BE2C (cell line): ENCODE data around the gene WNT8A.

Source experiments
- DNase-seq: peaks from one replicate; pipeline ENCODE4 v3.0.0-alpha.2; 2020
- H3K27me3 ChIP-seq: fragments of 250-450 bp; sonication (Bioruptor Pico); 2 replicates; pipeline ENCODE4 v1.5.1; 2020; ENCODE audit warnings: mild to moderate bottlenecking
- H3K36me3 ChIP-seq: fragments of 250-450 bp; sonication (Bioruptor Pico); 2 replicates; pipeline ENCODE4 v1.5.1; 2020; ENCODE audit warnings: mild to moderate bottlenecking
- H3K4me1 ChIP-seq: fragments of 250-450 bp; sonication (Bioruptor Pico); 2 replicates; pipeline ENCODE4 v1.5.1; 2020
- H3K4me3 ChIP-seq: 2 replicates; pipeline ENCODE4 v1.5.1; 2011; ENCODE audit warnings: low read depth, low read length
- H3K9me3 ChIP-seq: fragments of 250-450 bp; sonication (Bioruptor Pico); 2 replicates; pipeline ENCODE4 v1.5.1; 2020
- TF ChIP-seq, protein P1 (sequence below): IDR thresholded peaks from 2 replicates; pipeline ENCODE4 v1.5.1; 2012; ENCODE audit warnings: mild to moderate bottlenecking, low read depth, low read length

The WNT8A gene

DNA sequence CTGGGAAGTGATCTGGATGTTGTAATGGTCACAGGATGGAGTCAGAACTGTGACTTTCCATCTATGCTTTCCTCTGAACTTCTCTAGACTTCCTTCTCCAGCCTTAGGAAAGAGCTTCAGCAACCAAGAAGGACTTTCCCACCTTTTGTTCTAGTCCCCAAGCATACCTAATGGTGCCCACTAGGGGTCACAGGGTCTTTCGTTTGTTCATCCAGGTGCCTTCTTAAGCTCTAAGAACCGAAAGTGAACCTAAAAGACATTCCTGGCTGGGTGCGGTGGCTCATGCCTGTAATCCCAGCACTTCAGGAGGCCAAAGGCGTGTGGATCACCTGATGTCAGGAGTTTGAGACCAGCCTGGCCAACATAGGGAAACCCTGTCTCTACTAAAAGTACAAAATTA is 1.8 kb upstream of the WNT8A start:
- Histone ChIP-seq H3K36me3 (no peaks in the 10 kb centered on the region), H3K27me3 (no peaks in the 10 kb centered on the region), H3K4me3 (no peak overlapping the region), H3K9me3 (no peaks in the 10 kb centered on the region), H3K4me1 (no peaks in the 10 kb centered on the region)
- no peak for DNase-seq
- TF ChIP-seq, protein P1, sequence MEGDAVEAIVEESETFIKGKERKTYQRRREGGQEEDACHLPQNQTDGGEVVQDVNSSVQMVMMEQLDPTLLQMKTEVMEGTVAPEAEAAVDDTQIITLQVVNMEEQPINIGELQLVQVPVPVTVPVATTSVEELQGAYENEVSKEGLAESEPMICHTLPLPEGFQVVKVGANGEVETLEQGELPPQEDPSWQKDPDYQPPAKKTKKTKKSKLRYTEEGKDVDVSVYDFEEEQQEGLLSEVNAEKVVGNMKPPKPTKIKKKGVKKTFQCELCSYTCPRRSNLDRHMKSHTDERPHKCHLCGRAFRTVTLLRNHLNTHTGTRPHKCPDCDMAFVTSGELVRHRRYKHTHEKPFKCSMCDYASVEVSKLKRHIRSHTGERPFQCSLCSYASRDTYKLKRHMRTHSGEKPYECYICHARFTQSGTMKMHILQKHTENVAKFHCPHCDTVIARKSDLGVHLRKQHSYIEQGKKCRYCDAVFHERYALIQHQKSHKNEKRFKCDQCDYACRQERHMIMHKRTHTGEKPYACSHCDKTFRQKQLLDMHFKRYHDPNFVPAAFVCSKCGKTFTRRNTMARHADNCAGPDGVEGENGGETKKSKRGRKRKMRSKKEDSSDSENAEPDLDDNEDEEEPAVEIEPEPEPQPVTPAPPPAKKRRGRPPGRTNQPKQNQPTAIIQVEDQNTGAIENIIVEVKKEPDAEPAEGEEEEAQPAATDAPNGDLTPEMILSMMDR, result peak; percentile 38; the same call in 1 of the 2 replicates

DNA sequence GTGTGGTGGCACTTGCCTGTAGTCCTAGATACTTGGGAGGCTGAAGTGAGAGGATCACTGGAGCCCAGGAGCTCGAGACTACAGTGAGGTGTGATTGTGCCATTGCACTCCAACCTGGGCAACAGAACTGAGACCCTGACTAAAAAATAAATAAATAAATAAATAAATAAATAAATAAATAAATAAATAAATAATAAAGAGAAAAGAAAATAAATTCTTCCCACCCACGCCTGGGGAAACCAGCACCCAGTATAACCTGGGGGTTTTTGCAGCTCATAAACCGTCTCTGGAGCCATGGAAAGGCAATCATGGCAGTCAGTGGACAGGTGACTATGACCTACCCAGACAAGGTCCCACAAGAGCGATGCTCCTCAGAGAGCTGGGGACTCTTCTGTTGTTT is 7.9 kb downstream of the WNT8A start:
- no peak for DNase-seq
- H3K4me3 ChIP-seq, result no peak overlapping the region
- TF ChIP-seq, protein P1, result no peak
- peaks cover 20% of the 10 kb centered on the region for H3K27me3 ChIP-seq
- no peaks in the 10 kb centered on the region for H3K36me3 ChIP-seq
- no peaks in the 10 kb centered on the region for H3K4me1 ChIP-seq
- no peaks in the 10 kb centered on the region for H3K9me3 ChIP-seq

DNA sequence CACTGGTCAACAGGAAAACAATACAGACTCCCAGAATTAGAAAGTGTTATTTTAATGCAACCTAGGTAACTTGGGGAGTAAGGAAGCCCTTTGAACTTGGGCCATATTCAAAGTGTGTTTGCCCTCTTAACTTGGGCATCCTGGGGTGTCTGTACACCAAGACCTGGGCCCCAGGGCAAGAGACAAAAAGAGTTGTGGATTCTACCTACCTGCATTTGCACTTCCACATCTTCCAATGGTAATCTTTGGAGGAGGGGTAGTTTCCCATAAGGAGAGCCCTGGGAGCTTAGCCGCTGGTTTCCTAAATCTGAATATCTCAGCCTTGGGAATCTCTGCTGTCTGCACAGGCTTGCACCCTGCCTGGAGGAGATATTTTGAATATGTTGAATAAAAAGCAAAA is 8.5 kb downstream of the WNT8A start:
- no peak overlapping the region for H3K4me3 ChIP-seq
- peaks cover 20% of the 10 kb centered on the region for H3K27me3 ChIP-seq

DNA sequence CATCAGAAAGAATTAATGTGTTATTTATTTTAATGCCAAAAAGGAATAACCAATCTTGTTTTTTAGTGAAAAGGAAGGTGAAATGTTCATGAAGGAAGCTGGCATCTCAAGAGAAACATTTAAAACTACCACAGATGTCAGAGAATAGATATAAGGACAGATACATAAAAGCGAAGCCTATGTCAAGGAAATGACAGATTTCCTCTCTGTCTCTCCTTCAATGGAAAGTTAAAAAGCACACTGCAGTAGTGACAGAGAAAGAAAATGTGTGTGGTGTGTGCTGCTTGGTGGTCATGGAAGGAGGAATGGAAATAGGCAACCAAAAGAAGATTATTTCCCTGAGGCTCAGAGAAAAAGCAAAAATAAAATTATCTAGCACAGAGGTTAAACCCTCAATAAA is 9.2 kb downstream of the WNT8A start:
- H3K27me3 ChIP-seq, result peaks cover 20% of the 10 kb centered on the region
- no peak for DNase-seq
- H3K36me3 ChIP-seq, result no peaks in the 10 kb centered on the region
- TF ChIP-seq, protein P1, result no peak
- H3K9me3 ChIP-seq, result no peaks in the 10 kb centered on the region
- no peak overlapping the region for H3K4me3 ChIP-seq
- no peaks in the 10 kb centered on the region for H3K4me1 ChIP-seq

More for the DNA sequence above, 8.5 kb downstream of the WNT8A start:
- TF ChIP-seq, protein P1, result no peak
- Histone ChIP-seq H3K36me3 (no peaks in the 10 kb centered on the region), H3K4me1 (no peaks in the 10 kb centered on the region), H3K9me3 (no peaks in the 10 kb centered on the region)
- no peak for DNase-seq

DNA sequence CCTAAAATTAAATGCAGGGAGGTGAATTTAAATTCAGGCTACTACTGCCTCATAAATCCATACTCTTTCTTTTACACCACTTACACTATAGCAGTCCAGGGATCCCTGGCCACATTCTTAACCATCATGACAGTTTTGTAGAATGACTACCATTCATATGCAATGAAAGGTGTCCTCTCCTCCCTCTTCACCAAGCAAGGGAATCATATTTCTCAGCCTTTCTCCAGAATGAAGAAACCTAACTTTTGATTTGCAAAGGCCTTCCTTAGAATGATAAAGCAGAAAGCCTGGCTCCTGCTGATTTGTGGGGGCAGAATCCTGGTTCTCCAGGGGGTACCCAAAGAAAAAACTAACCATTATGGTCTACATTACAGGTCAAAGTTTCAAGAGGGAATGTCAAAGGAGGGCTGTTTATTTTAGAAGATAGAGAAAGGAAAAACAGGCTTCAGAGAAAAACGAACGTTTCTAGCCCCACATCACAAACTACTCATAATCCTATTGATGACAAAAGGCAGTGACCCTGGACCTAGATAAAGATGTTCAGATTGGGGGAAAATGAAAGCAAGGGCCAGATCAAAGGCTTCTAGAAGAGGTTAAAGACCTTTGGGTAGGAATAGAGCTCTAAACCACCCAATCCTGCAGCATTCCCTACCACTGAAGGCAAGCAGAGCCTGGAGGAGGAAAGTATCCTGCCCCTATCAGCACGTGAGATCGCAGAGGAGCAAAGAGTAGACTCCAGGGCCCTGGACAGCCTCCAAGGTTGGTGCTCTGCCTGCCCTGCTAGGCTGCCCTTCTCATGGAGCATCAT is 11.5 kb downstream of the WNT8A start:
- no peaks in the 10 kb centered on the region for H3K9me3 ChIP-seq
- no peak overlapping the region for H3K4me3 ChIP-seq
- TF ChIP-seq, protein P1, result no peak
- peaks cover 25% of the 10 kb centered on the region for H3K27me3 ChIP-seq
- H3K36me3 ChIP-seq, result no peaks in the 10 kb centered on the region
- no peaks in the 10 kb centered on the region for H3K4me1 ChIP-seq
- DNase-seq, result no peak

DNA sequence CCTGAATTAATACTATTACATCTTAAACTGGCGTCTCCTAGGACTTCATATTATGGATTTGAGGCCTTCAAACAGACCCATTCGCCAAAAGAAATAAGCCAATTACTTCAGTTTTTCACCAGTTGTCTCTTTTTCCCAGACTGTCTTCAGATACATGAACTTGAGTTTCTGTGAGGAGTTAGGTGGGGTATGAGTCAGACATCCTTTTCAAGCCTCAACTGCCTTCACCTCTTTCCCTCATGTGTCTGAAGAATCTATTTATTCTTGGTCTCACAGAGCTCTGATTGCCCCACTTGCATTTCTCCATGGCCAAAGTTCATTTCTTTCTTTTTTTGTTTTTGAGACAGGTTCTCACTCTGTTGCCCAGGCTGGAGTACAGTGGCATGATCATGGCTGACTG is 12.5 kb downstream of the WNT8A start:
- no peaks in the 10 kb centered on the region for H3K4me1 ChIP-seq
- TF ChIP-seq, protein P1, result no peak

More for the DNA sequence above, 12.5 kb downstream of the WNT8A start:
- no peak for DNase-seq
- Histone ChIP-seq H3K9me3 (no peaks in the 10 kb centered on the region), H3K36me3 (no peaks in the 10 kb centered on the region), H3K4me3 (no peak overlapping the region), H3K27me3 (peaks cover 30% of the 10 kb centered on the region)
